ENCODE data around the gene BDKRB2. TPM values are rescaled to one million over a fixed set of nuclear protein-coding genes. Genes with fewer than 3 reads are reported as not detected.

The BDKRB2 gene
- total RNA-seq, 1 donor from 2014 or later, result 0.15 TPM

- Mint-ChIP-seq H3K27ac (ENCODE audit: unreplicated experiment) (no peak overlapping the region), H3K9me3 (ENCODE audit: unreplicated experiment) (no peaks in the 10 kb centered on the region), H3K36me3 (ENCODE audit: low read depth, unreplicated experiment) (no peaks in the 10 kb centered on the region), H3K4me1 (ENCODE audit: unreplicated experiment) (no peaks in the 10 kb centered on the region), H3K27me3 (ENCODE audit: unreplicated experiment) (peaks cover 13% of the 10 kb centered on the region), H3K4me3 (ENCODE audit: unreplicated experiment) (no peak overlapping the region)
- DNase-seq (ENCODE audit: low spot score), result no peak
- no peak for TF ChIP-seq CTCF (IDR thresholded peaks at IDR 0.05; ENCODE audit: unreplicated experiment)
Measured at GRCh38 chr14:96177766-96178375, 26.8 kb upstream of the BDKRB2 start.

GRCh38 chr14:96178461-96179321 lies 25.9 kb upstream of the BDKRB2 start:
- Mint-ChIP-seq H3K9me3 (ENCODE audit: unreplicated experiment) (no peaks in the 10 kb centered on the region), H3K4me3 (ENCODE audit: unreplicated experiment) (no peak overlapping the region), H3K36me3 (ENCODE audit: low read depth, unreplicated experiment) (no peaks in the 10 kb centered on the region), H3K4me1 (ENCODE audit: unreplicated experiment) (no peaks in the 10 kb centered on the region), H3K27me3 (ENCODE audit: unreplicated experiment) (peaks cover 13% of the 10 kb centered on the region), H3K27ac (ENCODE audit: unreplicated experiment) (no peak overlapping the region)
- TF ChIP-seq CTCF (IDR thresholded peaks at IDR 0.05; ENCODE audit: unreplicated experiment), result no peak
- DNase-seq (ENCODE audit: low spot score), result no peak

GRCh38 chr14:96180043-96180874 lies 24.4 kb upstream of the BDKRB2 start:
- H3K27ac Mint-ChIP-seq (ENCODE audit: unreplicated experiment), result no peak overlapping the region
- DNase-seq (ENCODE audit: low spot score), result no peak
- H3K36me3 Mint-ChIP-seq (ENCODE audit: low read depth, unreplicated experiment), result no peaks in the 10 kb centered on the region
- H3K4me1 Mint-ChIP-seq (ENCODE audit: unreplicated experiment), result no peaks in the 10 kb centered on the region
- H3K4me3 Mint-ChIP-seq (ENCODE audit: unreplicated experiment), result no peak overlapping the region
- no peak for TF ChIP-seq CTCF (IDR thresholded peaks at IDR 0.05; ENCODE audit: unreplicated experiment)
- H3K27me3 Mint-ChIP-seq (ENCODE audit: unreplicated experiment), result peaks cover 10% of the 10 kb centered on the region
- no peaks in the 10 kb centered on the region for H3K9me3 Mint-ChIP-seq (ENCODE audit: unreplicated experiment)

GRCh38 chr14:96181186-96182056 lies 23.2 kb upstream of the BDKRB2 start:
- no peak for DNase-seq (ENCODE audit: low spot score)
- Mint-ChIP-seq H3K36me3 (ENCODE audit: low read depth, unreplicated experiment) (no peaks in the 10 kb centered on the region), H3K27me3 (ENCODE audit: unreplicated experiment) (peaks cover 10% of the 10 kb centered on the region), H3K9me3 (ENCODE audit: unreplicated experiment) (no peaks in the 10 kb centered on the region), H3K27ac (ENCODE audit: unreplicated experiment) (no peak overlapping the region), H3K4me3 (ENCODE audit: unreplicated experiment) (no peak overlapping the region), H3K4me1 (ENCODE audit: unreplicated experiment) (no peaks in the 10 kb centered on the region)
- TF ChIP-seq CTCF (IDR thresholded peaks at IDR 0.05; ENCODE audit: unreplicated experiment), result no peak
